GM12801 (cell line): Measurements from ENCODE around the gene LAT.

Experiments
- TF ChIP-seq, protein P1 (sequence below): IDR thresholded peaks from one replicate; pipeline ENCODE4 v1.5.1; 2011; ENCODE audit warnings: control low read depth; ENCODE audit not compliant: insufficient read length; ENCODE audit errors: extremely low read depth

LAT gene

DNA sequence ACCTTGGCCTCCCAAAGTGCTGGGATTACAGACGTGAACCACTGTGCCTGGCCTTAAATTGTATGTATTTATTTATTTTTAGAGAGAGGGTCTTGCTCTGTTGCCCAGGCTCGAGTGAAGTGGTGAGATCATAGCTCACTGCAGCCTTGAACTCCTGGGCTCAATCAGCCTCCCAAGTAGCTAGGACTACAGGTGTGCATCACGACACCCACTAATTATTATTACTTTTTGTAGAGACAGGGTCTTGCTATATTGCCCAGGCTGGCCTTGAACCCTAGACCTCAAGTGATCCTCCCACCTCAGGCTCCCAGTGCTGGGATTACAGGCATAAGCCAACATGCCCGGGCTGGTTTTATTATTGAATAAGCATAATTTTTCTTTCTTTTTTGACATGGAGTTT lies 38.2 kb upstream of the LAT start:
- TF ChIP-seq, protein P1, sequence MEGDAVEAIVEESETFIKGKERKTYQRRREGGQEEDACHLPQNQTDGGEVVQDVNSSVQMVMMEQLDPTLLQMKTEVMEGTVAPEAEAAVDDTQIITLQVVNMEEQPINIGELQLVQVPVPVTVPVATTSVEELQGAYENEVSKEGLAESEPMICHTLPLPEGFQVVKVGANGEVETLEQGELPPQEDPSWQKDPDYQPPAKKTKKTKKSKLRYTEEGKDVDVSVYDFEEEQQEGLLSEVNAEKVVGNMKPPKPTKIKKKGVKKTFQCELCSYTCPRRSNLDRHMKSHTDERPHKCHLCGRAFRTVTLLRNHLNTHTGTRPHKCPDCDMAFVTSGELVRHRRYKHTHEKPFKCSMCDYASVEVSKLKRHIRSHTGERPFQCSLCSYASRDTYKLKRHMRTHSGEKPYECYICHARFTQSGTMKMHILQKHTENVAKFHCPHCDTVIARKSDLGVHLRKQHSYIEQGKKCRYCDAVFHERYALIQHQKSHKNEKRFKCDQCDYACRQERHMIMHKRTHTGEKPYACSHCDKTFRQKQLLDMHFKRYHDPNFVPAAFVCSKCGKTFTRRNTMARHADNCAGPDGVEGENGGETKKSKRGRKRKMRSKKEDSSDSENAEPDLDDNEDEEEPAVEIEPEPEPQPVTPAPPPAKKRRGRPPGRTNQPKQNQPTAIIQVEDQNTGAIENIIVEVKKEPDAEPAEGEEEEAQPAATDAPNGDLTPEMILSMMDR, result no peak

GRCh38 chr16:28950648-28951409 lies 34.0 kb upstream of the LAT start, which contains the start of gene NFATC2IP:
Gene NFATC2IP (plus strand): TSS chr16:28950937. CDS start chr16:28951012, 75 bp downstream.
- TF ChIP-seq, protein P1, result no peak

DNA sequence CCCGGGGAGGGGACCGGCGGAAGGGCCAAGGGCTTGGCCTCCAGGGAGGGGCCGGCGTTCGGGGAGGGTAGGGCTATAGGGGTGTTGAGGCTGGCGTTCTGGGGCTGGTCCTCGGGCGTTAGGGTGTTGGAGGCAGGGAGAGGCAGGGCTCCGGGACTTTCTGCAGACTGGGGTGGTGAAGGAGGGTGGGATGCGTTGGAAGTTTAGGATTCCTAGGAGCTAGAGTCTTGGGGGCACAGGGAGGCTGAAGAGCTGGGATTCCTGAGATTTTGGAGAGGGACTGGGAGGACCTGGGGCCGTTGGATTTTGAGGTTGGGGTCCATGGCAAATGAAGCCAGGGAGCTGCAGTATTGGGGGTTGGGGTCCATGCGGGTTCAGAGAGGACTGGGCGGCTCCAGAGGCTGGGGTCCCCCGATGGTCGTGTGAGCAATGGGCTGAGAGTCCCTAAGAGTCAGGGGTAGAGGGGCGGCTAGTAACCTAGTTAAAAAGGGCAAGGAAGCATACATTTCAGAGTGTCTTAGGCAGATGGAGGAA lies 33.4 kb upstream of the LAT start:
- TF ChIP-seq, protein P1, result no peak

DNA sequence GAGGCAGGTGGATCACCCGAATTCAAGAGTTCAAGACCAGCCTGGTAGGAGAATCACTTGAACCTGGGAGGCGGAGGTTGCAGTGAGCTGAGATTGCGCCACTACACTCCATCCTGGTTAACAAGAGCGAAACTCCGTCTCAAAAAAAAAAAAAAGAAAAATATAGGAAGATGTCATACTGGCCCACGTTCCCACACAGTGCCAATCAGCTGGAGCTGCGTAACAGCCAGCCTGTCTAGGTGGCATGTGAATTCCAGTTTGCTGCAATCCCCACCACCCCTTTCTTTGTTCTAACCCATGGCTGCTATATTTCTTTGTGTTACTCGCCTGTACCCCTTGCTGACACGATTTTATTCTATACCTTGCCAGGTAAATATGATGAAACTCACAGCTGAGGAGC lies 26.6 kb upstream of the LAT start:
- TF ChIP-seq, protein P1, result no peak

- TF ChIP-seq, protein P1, result no peak
Measured at GRCh38 chr16:28958836-28959235, 26.0 kb upstream of the LAT start.

- TF ChIP-seq, protein P1, result no peak
Measured at GRCh38 chr16:28964072-28964471, 20.8 kb upstream of the LAT start.

DNA sequence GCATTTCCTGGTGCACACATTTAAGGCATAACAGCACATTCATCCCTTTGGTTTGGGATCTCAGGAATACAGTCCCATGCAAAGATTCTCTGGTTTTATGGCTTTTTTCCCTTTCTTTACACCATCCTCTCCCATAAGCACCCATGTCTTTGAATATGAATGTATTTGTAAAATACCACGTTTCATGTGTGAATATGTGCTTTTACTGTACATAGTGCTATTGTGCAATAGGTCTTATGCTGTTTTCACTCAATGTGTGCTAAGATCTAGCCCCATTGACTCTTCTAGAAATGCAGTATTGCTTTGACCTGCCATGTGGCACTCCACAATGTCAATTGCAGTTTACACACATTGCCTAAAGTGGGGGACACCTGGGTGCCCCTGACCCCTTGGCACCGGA lies 20.4 kb upstream of the LAT start:
- TF ChIP-seq, protein P1, result no peak
